GM18508 (cell line): ENCODE data around the gene NOL4L.

ENCODE experiments used
- ATAC-seq: cut with Tn5 transposase; IDR thresholded peaks from one replicate; pipeline ENCODE4 v1.9.1; 2021; ENCODE audit warnings: moderate number of reproducible peaks; ENCODE audit not compliant: insufficient read depth, unreplicated experiment

NOL4L gene

GRCh38 chr20:32543570-32544259 is 41.4 kb downstream of the NOL4L start:
- ATAC-seq = no peak

- ATAC-seq = no peak
These were observed 42.9 kb downstream of the NOL4L start for GRCh38 chr20:32542259-32542615.

- no peak for ATAC-seq
These were observed 43.5 kb downstream of the NOL4L start for GRCh38 chr20:32541323-32542258.

GRCh38 chr20:32539817-32540675 is 45.1 kb downstream of the NOL4L start:
- no peak for ATAC-seq

- ATAC-seq = no peak
These were observed 45.9 kb downstream of the NOL4L start for GRCh38 chr20:32539026-32539816.

GRCh38 chr20:32538526-32538939 is 46.6 kb downstream of the NOL4L start:
- ATAC-seq = no peak

GRCh38 chr20:32537657-32538525 is 47.2 kb downstream of the NOL4L start:
- ATAC-seq = no peak

GRCh38 chr20:32536851-32537656 is 48.1 kb downstream of the NOL4L start:
- no peak for ATAC-seq

GRCh38 chr20:32535953-32536823 is 48.9 kb downstream of the NOL4L start:
- no peak for ATAC-seq

GRCh38 chr20:32535316-32535952 is 49.7 kb downstream of the NOL4L start:
- no peak for ATAC-seq

- no peak for ATAC-seq
These were observed 50.4 kb downstream of the NOL4L start for GRCh38 chr20:32534661-32535240.

GRCh38 chr20:32533732-32534131 is 51.4 kb downstream of the NOL4L start:
- no peak for ATAC-seq

- ATAC-seq = no peak
These were observed 52.9 kb downstream of the NOL4L start for GRCh38 chr20:32532246-32532645.

GRCh38 chr20:32528905-32529670 is 56.0 kb downstream of the NOL4L start:
- no peak for ATAC-seq

- no peak for ATAC-seq
These were observed 56.8 kb downstream of the NOL4L start for GRCh38 chr20:32528171-32528891.
